NT2/D1 (cell line): ENCODE data around the gene PCDHB14.

ENCODE experiments used
- SUZ12 ChIP-seq: IDR thresholded peaks from 2 replicates; pipeline ENCODE4 v1.6.1; 2011; ENCODE audit not compliant: insufficient read length, insufficient read depth; ENCODE audit errors: extremely low read depth
- YY1 ChIP-seq: IDR thresholded peaks from 2 replicates; pipeline ENCODE4 v1.6.1; 2011; ENCODE audit not compliant: insufficient read length, insufficient read depth
- ZNF274 ChIP-seq: IDR thresholded peaks from 2 replicates; pipeline ENCODE4 v1.6.1; 2011; ENCODE audit warnings: mild to moderate bottlenecking, low read depth, low read length

GRCh38 chr5:141258464-141258863 is 35.3 kb downstream of the PCDHB14 start:
- no peak for TF ChIP-seq YY1
- no peak for TF ChIP-seq ZNF274
- no peak for TF ChIP-seq SUZ12
